ENCODE results near the gene DGCR6. TPM values are rescaled to one million over a fixed set of nuclear protein-coding genes. Genes with fewer than 3 reads are reported as not detected.
"Not testable (repeated sequence)": the region's sequence is repeated elsewhere in the genome, so short reads cannot be mapped to it uniquely, and the experiment has no call there.

Gene DGCR6
- total RNA-seq (2021): 0.63 and 1.4 TPM in 2 replicates
- Bru-seq, nascent RNA: percentile 14 among the genes with signal in this experiment
- BruChase-seq, experiment 1, labeled RNA remaining after a 2-hour chase: percentile 27 among the genes with signal in this experiment
- percentile 16 among the genes with signal in this experiment for BruChase-seq, experiment 2, labeled RNA remaining after a 6-hour chase
- long read RNA-seq, partial matches to known transcripts: 0 of 2 reads
- long read RNA-seq, other reads (novel, unspliced or antisense): 1 of 2 reads

DNA sequence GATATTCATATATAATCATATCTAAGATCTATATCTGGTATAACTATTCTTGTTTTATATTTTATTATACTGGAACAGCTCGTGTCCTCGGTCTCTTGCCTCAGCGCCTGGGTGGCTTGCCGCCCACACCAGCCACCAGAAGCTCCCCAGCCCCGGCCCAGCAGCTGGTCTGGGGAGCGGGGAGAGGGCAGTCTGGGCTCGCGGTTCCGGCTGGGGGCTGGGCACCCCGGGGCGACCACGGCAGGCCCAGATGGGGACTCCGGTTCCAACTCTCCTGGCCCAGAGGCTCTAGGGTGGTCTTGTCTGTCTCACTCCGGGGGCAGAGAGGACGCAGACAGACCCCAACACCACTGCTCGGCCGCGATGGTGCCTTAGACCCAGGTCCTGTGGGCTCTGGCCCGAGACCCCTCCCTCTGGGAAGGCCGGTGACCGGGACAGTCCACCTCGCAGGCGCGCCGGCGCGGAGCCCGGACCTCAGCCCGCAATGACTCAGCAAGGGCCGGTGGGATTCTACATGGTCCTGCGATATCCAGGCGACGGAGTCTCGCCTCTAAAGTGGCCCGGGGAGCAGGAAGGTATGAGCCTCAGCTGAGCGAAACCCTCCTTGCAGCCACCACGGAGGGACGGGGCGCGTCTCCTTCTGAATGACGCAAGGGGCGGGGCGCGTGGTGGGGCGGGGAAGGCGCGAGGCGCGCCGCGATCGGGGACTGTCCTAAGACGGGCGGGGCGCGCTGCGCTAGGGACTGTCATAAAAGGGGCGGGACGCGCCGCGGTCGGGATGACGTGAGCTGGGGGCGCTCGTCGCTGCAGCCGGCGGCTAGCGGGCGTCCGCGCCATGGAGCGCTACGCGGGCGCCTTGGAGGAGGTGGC lies at the start of gene DGCR6:
TSS of gene DGCR6 (plus strand) at position 781 of the 870 bp plus-strand sequence. CDS start at position 836, 55 bp downstream.
- POLR2A ChIA-PET (ENCODE audit: unreplicated experiment): interaction anchor here (0.7 kb wide), 2 partner anchors 282 to 749 kb away, joined by 5 to 15 read pairs; no protein-coding TSS in a partner anchor
- no peaks in the 10 kb centered on the region for H3K36me3 ChIP-seq (ENCODE audit: low read depth)
- CTCF ChIA-PET: interaction anchor here (0.6 kb wide), 2 partner anchors 79 to 398 kb away, joined by 4 to 17 read pairs; no protein-coding TSS in a partner anchor
- no peaks in the 10 kb centered on the region for H3K9me3 ChIP-seq (ENCODE audit: insufficient read depth, low read depth)
- no peaks in the 10 kb centered on the region for H3K27me3 ChIP-seq (ENCODE audit: insufficient read depth, low read depth)
- H3K4me1 ChIP-seq (replicated peaks; ENCODE audit: insufficient read depth): no peaks in the 10 kb centered on the region
- intact Hi-C loops (cut with micrococcal nuclease; ENCODE audit: unreplicated experiment): no loop called here
- TSS peak; percentile 96 for BruUV-seq (replicated peaks)
- H4K20me1 ChIP-seq (ENCODE audit: insufficient read depth): no peaks in the 10 kb centered on the region
- no peak within 1 kb of the TSS for H3K4me2 ChIP-seq
- H3K27ac ChIP-seq: no peak within 1 kb of the TSS
- TF ChIP-seq, protein P1, sequence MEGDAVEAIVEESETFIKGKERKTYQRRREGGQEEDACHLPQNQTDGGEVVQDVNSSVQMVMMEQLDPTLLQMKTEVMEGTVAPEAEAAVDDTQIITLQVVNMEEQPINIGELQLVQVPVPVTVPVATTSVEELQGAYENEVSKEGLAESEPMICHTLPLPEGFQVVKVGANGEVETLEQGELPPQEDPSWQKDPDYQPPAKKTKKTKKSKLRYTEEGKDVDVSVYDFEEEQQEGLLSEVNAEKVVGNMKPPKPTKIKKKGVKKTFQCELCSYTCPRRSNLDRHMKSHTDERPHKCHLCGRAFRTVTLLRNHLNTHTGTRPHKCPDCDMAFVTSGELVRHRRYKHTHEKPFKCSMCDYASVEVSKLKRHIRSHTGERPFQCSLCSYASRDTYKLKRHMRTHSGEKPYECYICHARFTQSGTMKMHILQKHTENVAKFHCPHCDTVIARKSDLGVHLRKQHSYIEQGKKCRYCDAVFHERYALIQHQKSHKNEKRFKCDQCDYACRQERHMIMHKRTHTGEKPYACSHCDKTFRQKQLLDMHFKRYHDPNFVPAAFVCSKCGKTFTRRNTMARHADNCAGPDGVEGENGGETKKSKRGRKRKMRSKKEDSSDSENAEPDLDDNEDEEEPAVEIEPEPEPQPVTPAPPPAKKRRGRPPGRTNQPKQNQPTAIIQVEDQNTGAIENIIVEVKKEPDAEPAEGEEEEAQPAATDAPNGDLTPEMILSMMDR (conservative IDR thresholded peaks at IDR 0.05): no peak
- no peak for TF ChIP-seq EZH2 (IDR thresholded peaks at IDR 0.05; ENCODE audit: low read depth)
- H3F3A ChIP-seq (ENCODE audit: insufficient read depth, low read depth): no peaks in the 10 kb centered on the region
- no peaks in the 10 kb centered on the region for H3K79me2 ChIP-seq (ENCODE audit: low read depth)
- no peak within 1 kb of the TSS for H2AFZ ChIP-seq
- no peaks in the 10 kb centered on the region for H3K9me2 ChIP-seq (ENCODE audit: insufficient read depth)
- no peak for DNase-seq
- H3K4me3 ChIP-seq: no peak within 1 kb of the TSS

DNA sequence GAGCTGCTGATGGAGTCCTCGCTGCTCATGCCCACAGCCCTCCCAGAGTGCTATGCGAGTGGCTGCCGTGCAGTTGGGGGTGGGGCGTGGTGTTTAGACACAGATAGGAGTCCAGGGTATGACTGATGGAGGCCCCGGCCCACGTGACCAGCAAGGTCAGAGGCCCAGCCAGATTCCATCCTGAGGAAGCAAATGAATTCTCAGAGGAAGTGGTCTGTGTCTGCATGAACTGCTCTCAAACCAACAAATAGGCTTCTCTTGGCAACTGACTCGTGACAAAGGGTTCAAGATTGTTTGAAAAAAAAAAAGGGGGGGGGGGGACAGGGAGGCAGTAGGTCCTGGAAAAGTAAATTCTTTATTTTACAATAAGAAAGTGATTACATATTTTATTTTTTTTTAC lies 46.8 kb upstream of the DGCR6 start:
- CTCF ChIA-PET; BruUV-seq (replicated peaks); intact Hi-C loops (cut with micrococcal nuclease; ENCODE audit: unreplicated experiment): not testable (repeated sequence)

DNA sequence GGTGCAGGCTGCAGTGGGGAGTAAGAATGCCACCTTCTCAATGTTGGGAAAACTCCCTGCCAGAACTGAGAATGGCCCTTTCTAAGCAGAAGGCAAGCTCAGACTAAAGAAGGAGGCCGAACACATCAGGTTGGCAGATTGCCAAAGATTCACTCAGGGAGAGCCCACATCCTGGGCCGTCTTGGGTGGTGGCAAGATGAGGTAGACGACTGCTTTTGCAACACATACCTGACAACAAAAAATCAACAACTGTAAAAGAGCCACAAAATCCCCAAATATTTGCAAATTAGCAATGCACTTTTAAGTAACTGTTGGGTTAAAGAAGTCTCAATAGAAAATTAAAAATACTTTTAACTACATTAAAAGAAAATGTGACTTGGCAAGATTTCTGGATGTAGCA lies 24.9 kb upstream of the DGCR6 start:
- H3K4me2 ChIP-seq; BruUV-seq (replicated peaks); CTCF ChIA-PET; H3K36me3 ChIP-seq (ENCODE audit: low read depth); H3F3A ChIP-seq (ENCODE audit: insufficient read depth, low read depth); POLR2A ChIA-PET (ENCODE audit: unreplicated experiment); H3K4me3 ChIP-seq; H3K79me2 ChIP-seq (ENCODE audit: low read depth); H3K27ac ChIP-seq; intact Hi-C loops (cut with micrococcal nuclease; ENCODE audit: unreplicated experiment); H4K20me1 ChIP-seq (ENCODE audit: insufficient read depth); H3K9me3 ChIP-seq (ENCODE audit: insufficient read depth, low read depth); H3K4me1 ChIP-seq (replicated peaks; ENCODE audit: insufficient read depth); H2AFZ ChIP-seq; DNase-seq; H3K9me2 ChIP-seq (ENCODE audit: insufficient read depth); H3K27me3 ChIP-seq (ENCODE audit: insufficient read depth, low read depth): not testable (repeated sequence)

More for the DNA sequence above, 46.8 kb upstream of the DGCR6 start:
- H3F3A ChIP-seq (ENCODE audit: insufficient read depth, low read depth); H3K4me2 ChIP-seq; H3K36me3 ChIP-seq (ENCODE audit: low read depth); H4K20me1 ChIP-seq (ENCODE audit: insufficient read depth); H3K4me3 ChIP-seq; H3K4me1 ChIP-seq (replicated peaks; ENCODE audit: insufficient read depth); H3K79me2 ChIP-seq (ENCODE audit: low read depth); H3K27me3 ChIP-seq (ENCODE audit: insufficient read depth, low read depth); H3K9me3 ChIP-seq (ENCODE audit: insufficient read depth, low read depth); DNase-seq; H3K9me2 ChIP-seq (ENCODE audit: insufficient read depth); H2AFZ ChIP-seq; POLR2A ChIA-PET (ENCODE audit: unreplicated experiment); H3K27ac ChIP-seq: not testable (repeated sequence)

DNA sequence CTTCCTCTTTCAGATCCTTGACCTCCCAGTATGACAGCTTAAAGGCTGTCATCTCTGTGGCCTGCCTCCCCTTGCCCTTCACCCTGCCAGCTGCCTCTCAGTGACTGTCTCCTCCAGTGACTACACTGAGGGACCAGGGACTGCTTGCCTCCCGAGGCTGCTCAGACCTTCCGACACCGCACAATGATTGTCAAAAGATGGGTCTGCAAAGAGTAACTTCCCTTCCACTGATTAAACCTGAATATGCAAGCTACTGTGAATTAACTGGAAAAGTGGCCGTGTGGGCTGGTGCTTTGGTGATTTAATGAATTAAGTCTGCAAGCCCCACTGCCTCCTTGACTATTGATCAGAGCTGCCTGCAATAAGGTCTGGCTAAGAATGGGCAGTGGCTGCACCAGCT lies 21.7 kb upstream of the DGCR6 start:
- H4K20me1 ChIP-seq (ENCODE audit: insufficient read depth); intact Hi-C loops (cut with micrococcal nuclease; ENCODE audit: unreplicated experiment); BruUV-seq (replicated peaks); H3K9me2 ChIP-seq (ENCODE audit: insufficient read depth); H3K9me3 ChIP-seq (ENCODE audit: insufficient read depth, low read depth); H3K27ac ChIP-seq; DNase-seq; H3K27me3 ChIP-seq (ENCODE audit: insufficient read depth, low read depth); H3K36me3 ChIP-seq (ENCODE audit: low read depth); H3K79me2 ChIP-seq (ENCODE audit: low read depth); POLR2A ChIA-PET (ENCODE audit: unreplicated experiment); H2AFZ ChIP-seq; H3F3A ChIP-seq (ENCODE audit: insufficient read depth, low read depth); CTCF ChIA-PET; H3K4me3 ChIP-seq; H3K4me2 ChIP-seq; H3K4me1 ChIP-seq (replicated peaks; ENCODE audit: insufficient read depth): not testable (repeated sequence)

All from PC-9 (cell line).